K562 (cell line): ENCODE measurements around the gene LRFN4. TPM values are rescaled to one million over a fixed set of nuclear protein-coding genes. Genes with fewer than 3 reads are reported as not detected.

Experiments
- ATAC-seq: fragments of 200-7000 bp; cut with Tn5 transposase; 3 replicates; pipeline ENCODE4 v1.9.1; 2020; ENCODE audit warnings: moderate library complexity
- BruUV-seq: library from RNA; stranded (reverse); fragments of 400-500 nt; replicated peaks from 2 replicates; lab custom pipeline; 2021; lab: Mats Ljungman, UMichigan
- CTCF ChIA-PET: fragments of 300-600 bp; formaldehyde crosslinking; extraction: SDS; loops from one replicate; lab custom pipeline; 2021; ENCODE audit warnings: low intra/inter-chr PET ratio; lab: Yijun Ruan, JAX
- POLR2A ChIA-PET: fragments of 300-600, 350-650 bp; sonication (Branson Sonifier 250); formaldehyde crosslinking; extraction: SDS; loops from one replicate; lab custom pipeline; 2021; ENCODE audit warnings: antibody characterized with exemption, inconsistent platforms; lab: Yijun Ruan, JAX
- DNase-seq, 4 experiments: peaks; one replicate each; pipeline versions ENCODE4 v3.0.0 to v3.0.0-alpha.2; 2011 to 2018; ENCODE audit warnings: low spot score in 3 of 4, mixed read lengths in 3 of 4; ENCODE audit errors: extremely low read depth in 1 of 4
- FAIRE-seq: peaks from 2 replicates; lab custom pipeline; 2011; peaks lifted over from hg19 to GRCh38; lab: Jason Lieb, UNC
- H2AFZ ChIP-seq: 2 replicates; pipeline ENCODE4 v1.6.0; 2011; ENCODE audit warnings: low read depth, low read length, control low read depth, inconsistent platforms
- H3K27ac ChIP-seq: fragments of 200-600 bp; 3 replicates; pipeline ENCODE4 v1.8.0; 2011; ENCODE audit warnings: low read depth, mild to moderate bottlenecking, control low read depth, inconsistent platforms, low read length, moderate library complexity, mixed read lengths; ENCODE audit errors: extremely low read depth
- H3K27me3 ChIP-seq, 2 experiments: fragments of 300-600 bp in 1 of 2; 2 replicates in 1 of 2; 3 replicates in 1 of 2; pipeline versions ENCODE4 v1.6.0 to v1.8.0; 2011; ENCODE audit warnings: inconsistent platforms in 2 of 2, low read length in 2 of 2, mild to moderate bottlenecking in 1 of 2, mixed read lengths in 1 of 2, moderate library complexity in 1 of 2; ENCODE audit not compliant: control insufficient read depth in 2 of 2, insufficient read depth in 2 of 2
- H3K36me3 ChIP-seq: fragments of 300-600 bp; 3 replicates; pipeline ENCODE4 v1.8.0; 2011; ENCODE audit warnings: mild to moderate bottlenecking, low read length, inconsistent platforms; ENCODE audit not compliant: control insufficient read depth, insufficient read depth
- H3K4me1 ChIP-seq, 2 experiments: fragments of 200-600 bp in 1 of 2; replicated peaks in 1 of 2; 2 replicates in 1 of 2; 3 replicates in 1 of 2; pipeline versions ENCODE4 v1.5.1 to v1.8.0; 2011; ENCODE audit warnings: inconsistent platforms in 2 of 2, low read length in 2 of 2, mild to moderate bottlenecking in 1 of 2, mixed read lengths in 1 of 2, moderate library complexity in 1 of 2; ENCODE audit not compliant: control insufficient read depth in 2 of 2, insufficient read depth in 2 of 2
- H3K4me2 ChIP-seq: 2 replicates; pipeline ENCODE4 v1.6.1; 2011; ENCODE audit warnings: low read length, control low read depth, inconsistent platforms, mixed read lengths; ENCODE audit not compliant: insufficient read depth
- H3K4me3 ChIP-seq: fragments of 200-600 bp; sonication (generic), shearing (Covaris generic); 2 replicates; pipeline ENCODE4 v1.5.1; 2016; ENCODE audit warnings: control low read depth, inconsistent platforms
- H3K79me2 ChIP-seq: fragments of 200-600 bp; 3 replicates; pipeline ENCODE4 v1.8.0; 2011; ENCODE audit warnings: low read length, inconsistent platforms; ENCODE audit not compliant: control insufficient read depth, insufficient read depth
- H3K9ac ChIP-seq, 2 experiments: 2 replicates each; pipeline versions ENCODE4 v1.6.0 to v1.6.1; 2011; ENCODE audit warnings: low read depth in 2 of 2, low read length in 2 of 2, control low read depth in 1 of 2, inconsistent platforms in 1 of 2, mild to moderate bottlenecking in 1 of 2, mixed read lengths in 1 of 2; ENCODE audit not compliant: insufficient read depth in 1 of 2
- H3K9me1 ChIP-seq: one replicate; pipeline ENCODE4 v1.6.0; 2011; ENCODE audit warnings: inconsistent platforms, mild to moderate bottlenecking, low read length, moderate library complexity; ENCODE audit not compliant: control insufficient read depth, insufficient read depth
- H3K9me3 ChIP-seq: replicated peaks from 2 replicates; pipeline ENCODE4 v1.5.1; 2011; ENCODE audit warnings: low read depth, low read length, inconsistent platforms; ENCODE audit not compliant: control insufficient read depth, insufficient read depth
- H4K20me1 ChIP-seq: replicated peaks from 2 replicates; pipeline ENCODE4 v1.6.1; 2011; ENCODE audit warnings: low read length, inconsistent platforms, mixed read lengths; ENCODE audit not compliant: control insufficient read depth, insufficient read depth
- CCAR2 ChIP-seq: fragments of 200-400 bp; formaldehyde crosslinking; IDR thresholded peaks from 2 replicates; pipeline ENCODE4 v1.6.1; 2017; ENCODE audit warnings: mild to moderate bottlenecking, low read depth, low read length
- HNRNPH1 ChIP-seq: fragments of 200-400 bp; formaldehyde crosslinking; optimal IDR thresholded peaks from 2 replicates; pipeline ENCODE3; 2017; ENCODE audit warnings: low read depth, mild to moderate bottlenecking, low read length, moderate library complexity
- PHF20 ChIP-seq: fragments of 450-650 bp; IDR thresholded peaks from 2 replicates; pipeline ENCODE4 v1.6.1; 2018; ENCODE audit not compliant: partially characterized antibody
- SAFB ChIP-seq: fragments of 200-400 bp; formaldehyde crosslinking; IDR thresholded peaks from 2 replicates; pipeline ENCODE4 v1.6.1; 2017; ENCODE audit warnings: low read depth, low read length, borderline replicate concordance
- SIN3A ChIP-seq, 2 experiments: fragments of 150-350 bp in 1 of 2; IDR thresholded peaks; 2 replicates each; pipeline ENCODE4 v1.6.1; 2011 to 2016; ENCODE audit warnings: borderline replicate concordance in 2 of 2, low read depth in 2 of 2, low read length in 2 of 2, mild to moderate bottlenecking in 2 of 2, moderate library complexity in 2 of 2; ENCODE audit not compliant: control insufficient read depth in 1 of 2
- ZKSCAN3 ChIP-seq: fragments of 250-450 bp; sonication (Bioruptor Pico); IDR thresholded peaks from 2 replicates; pipeline ENCODE4 v1.4.0; 2020
- ZNF133 ChIP-seq: fragments of 250-450 bp; sonication (Bioruptor Pico); IDR thresholded peaks from 2 replicates; pipeline ENCODE4 v1.4.0; 2020; ENCODE audit warnings: mild to moderate bottlenecking
- WGBS: fragments of 100-300 bp; shearing (Covaris generic); methylation state at CpG from one replicate; pipeline ENCODE4 v1.1.6; 2016; ENCODE audit warnings: low coverage, mixed read lengths; ENCODE audit not compliant: insufficient coverage; ENCODE audit errors: missing lambda C conversion rate; 5-methylcytosine and 5-hydroxymethylcytosine counted together
- in situ Hi-C: fragments of 300-500 bp; cut with MboI; formaldehyde crosslinking; loops from 4 replicates; pipeline ENCODE4 v1.15.0; 2018; ENCODE audit warnings: inconsistent platforms, mixed read lengths
- intact Hi-C: fragments of 100-400 bp; cut with micrococcal nuclease; formaldehyde crosslinking; loops from 2 replicates; pipeline ENCODE4 v1.14.2; 2022
- polyA plus RNA-seq, 8 experiments: library from polyadenylated mRNA; depleted of rRNA in 4 of 8; stranded (reverse) in 5 of 8; unstranded in 3 of 8; fragments of >200 nt; fragmentation: Nextera tagmentation in 2 of 8; fragmentation: Illumina TruSeq in 1 of 8; extraction: Ambion mirVana in 2 of 8; extraction: Trizol in 1 of 8; gene quantifications; 2 replicates each; pipeline versions ENCODE4 v1.2.1 to v1.2.3, GENCODE V29; 2011 to 2014; ENCODE audit warnings: inconsistent platforms in 1 of 8, missing spikeins in 1 of 8
- total RNA-seq, 7 experiments: library from RNA; depleted of rRNA in 6 of 7; stranded (reverse); fragments of >200 nt in 6 of 7; fragmentation: Illumina TruSeq in 2 of 7; extraction: Trizol in 2 of 7; gene quantifications; 2 replicates each; pipeline versions ENCODE4 v1.2.1 to v1.2.3, GENCODE V29; 2011 to 2021; ENCODE audit warnings: low replicate concordance in 1 of 7
- TF ChIP-seq, protein P1 (sequence below): fragments of 450-650 bp; formaldehyde crosslinking; IDR thresholded peaks from 2 replicates; pipeline ENCODE4 v1.4.0; 2022; ENCODE audit warnings: missing genetic modification characterization
- TF ChIP-seq, protein P2 (sequence below): fragments of 250-450 bp; sonication (Bioruptor Pico); IDR thresholded peaks from 2 replicates; pipeline ENCODE4 v1.4.0; 2020
- TF ChIP-seq, protein P3 (sequence below): sonication (generic); formaldehyde crosslinking; IDR thresholded peaks from 2 replicates; pipeline ENCODE4 v1.8.1; 2022; ENCODE audit warnings: missing genetic modification reagents

LRFN4 gene
- total and polyA plus RNA-seq, 9 of the 15 experiments (the other 6 are each of a cell fraction or from before 2014, with no cell fraction given) = 0.10 to 60.1 (median 6.7) TPM

DNA sequence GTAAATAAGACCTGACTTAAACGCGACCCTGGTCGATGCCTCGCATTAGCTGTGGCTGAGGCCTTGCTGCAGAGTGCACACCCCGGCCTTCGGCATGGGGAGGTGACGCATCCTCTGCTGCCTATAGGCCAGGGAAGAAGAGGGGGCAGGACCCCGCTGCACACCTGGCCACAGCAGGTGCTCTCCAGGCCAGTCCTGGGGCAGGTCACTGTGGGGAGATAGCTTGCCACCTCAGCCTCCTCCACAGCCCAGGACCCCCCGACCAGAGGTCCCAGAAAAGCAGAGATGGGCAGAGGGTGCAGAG lies 12.7 kb downstream of the LRFN4 start:
- CTCF ChIA-PET = no interaction called here
- Histone ChIP-seq H3K36me3 (peaks cover 20% of the 10 kb centered on the region; the same call in 2 of the 3 replicates), H3K27me3 (no peaks in the 10 kb centered on the region), H3K9me1 (no peaks in the 10 kb centered on the region), H2AFZ (0 out of 2 replicates have a peak overlapping the region, but pooled peaks have one; percentile 79), H3K4me3 (no peak overlapping the region), H3K9ac (no peak overlapping the region), H3K9me3 (no peaks in the 10 kb centered on the region), H3K27ac (0 out of 3 replicates have a peak overlapping the region, but pooled peaks have one; percentile 45), H3K4me1 (peaks cover 10 to 56% of the 10 kb centered on the region in 2 experiments; a peak in 4 of 5 replicates), H3K4me2 (no peak overlapping the region), H4K20me1 (no peaks in the 10 kb centered on the region), H3K79me2 (no peaks in the 10 kb centered on the region)
- BruUV-seq = no TSS peak
- no peak for ATAC-seq
- POLR2A ChIA-PET = no interaction called here
- TF ChIP-seq, protein P1, sequence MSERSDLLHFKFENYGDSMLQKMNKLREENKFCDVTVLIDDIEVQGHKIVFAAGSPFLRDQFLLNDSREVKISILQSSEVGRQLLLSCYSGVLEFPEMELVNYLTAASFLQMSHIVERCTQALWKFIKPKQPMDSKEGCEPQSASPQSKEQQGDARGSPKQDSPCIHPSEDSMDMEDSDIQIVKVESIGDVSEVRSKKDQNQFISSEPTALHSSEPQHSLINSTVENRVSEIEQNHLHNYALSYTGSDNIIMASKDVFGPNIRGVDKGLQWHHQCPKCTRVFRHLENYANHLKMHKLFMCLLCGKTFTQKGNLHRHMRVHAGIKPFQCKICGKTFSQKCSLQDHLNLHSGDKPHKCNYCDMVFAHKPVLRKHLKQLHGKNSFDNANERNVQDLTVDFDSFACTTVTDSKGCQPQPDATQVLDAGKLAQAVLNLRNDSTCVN (CRISPR knock-in tag) = no peak
- no peak for FAIRE-seq
- DNase-seq = no peak
- WGBS = 92% methylated on average over 7 of the region's 9 CpGs
- intact Hi-C loops = no loop called here
- in situ Hi-C loops = no loop called here

DNA sequence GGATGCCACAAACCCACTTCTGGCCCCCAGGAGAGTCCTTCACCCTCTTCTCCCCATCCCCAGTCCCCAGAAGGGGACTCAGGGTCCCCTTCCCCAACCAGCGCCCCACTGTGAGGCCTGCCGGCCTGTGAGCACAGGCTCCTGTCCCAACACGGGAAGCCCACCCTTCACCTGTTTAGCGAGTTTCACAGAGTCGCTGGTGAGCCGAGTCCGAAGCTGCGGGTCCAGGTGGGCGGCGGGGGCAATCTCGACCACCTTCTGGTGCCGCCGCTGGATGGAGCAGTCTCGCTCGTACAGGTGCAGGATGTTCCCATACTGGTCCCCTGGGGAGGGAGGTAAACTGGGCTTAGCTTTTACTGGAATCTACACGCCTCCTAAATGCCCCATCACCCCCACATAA lies 13.3 kb downstream of the LRFN4 start:
- ChIA-PET CTCF (no interaction called here), POLR2A (interaction anchor here (0.6 to 1.0 kb wide), 7 partner anchors 12 to 523 kb away, joined by 3 to 4 read pairs (median 3); partner anchors contain the start of gene B4GAT1)
- no peak for FAIRE-seq
- DNase-seq = no peak
- ATAC-seq = no peak
- in situ Hi-C loops (no loop called here), intact Hi-C loops (no loop called here)
- Histone ChIP-seq H3K27me3 (no peaks in the 10 kb centered on the region), H3K27ac (no peak overlapping the region), H3K4me3 (no peak overlapping the region), H3K79me2 (no peaks in the 10 kb centered on the region), H3K9me3 (no peaks in the 10 kb centered on the region), H3K9me1 (no peaks in the 10 kb centered on the region), H3K4me1 (peaks cover 10 to 52% of the 10 kb centered on the region in 2 experiments; a peak in 4 of 5 replicates), H3K9ac (0 out of 4 replicates have a peak overlapping the region, but pooled peaks of 1 of the 2 experiments have one; percentile 0), H3K36me3 (peaks cover 20% of the 10 kb centered on the region; the same call in 2 of the 3 replicates), H2AFZ (no peak overlapping the region), H3K4me2 (no peak overlapping the region), H4K20me1 (no peaks in the 10 kb centered on the region)
- 92% methylated on average over 14 of the region's 16 CpGs for WGBS
- no TSS peak for BruUV-seq
- no peak for TF ChIP-seq SIN3A (IDR thresholded peaks at IDR 0.05; ENCODE audit: borderline replicate concordance in 2 of 2, control insufficient read depth in 1 of 2, low read depth in 2 of 2, low read length in 2 of 2)
- no peak for TF ChIP-seq PHF20
- TF ChIP-seq HNRNPH1 = no peak
- TF ChIP-seq, protein P1 (CRISPR knock-in tag) = no peak
- no peak for TF ChIP-seq SAFB
- no peak for TF ChIP-seq ZNF133
- TF ChIP-seq, protein P2, sequence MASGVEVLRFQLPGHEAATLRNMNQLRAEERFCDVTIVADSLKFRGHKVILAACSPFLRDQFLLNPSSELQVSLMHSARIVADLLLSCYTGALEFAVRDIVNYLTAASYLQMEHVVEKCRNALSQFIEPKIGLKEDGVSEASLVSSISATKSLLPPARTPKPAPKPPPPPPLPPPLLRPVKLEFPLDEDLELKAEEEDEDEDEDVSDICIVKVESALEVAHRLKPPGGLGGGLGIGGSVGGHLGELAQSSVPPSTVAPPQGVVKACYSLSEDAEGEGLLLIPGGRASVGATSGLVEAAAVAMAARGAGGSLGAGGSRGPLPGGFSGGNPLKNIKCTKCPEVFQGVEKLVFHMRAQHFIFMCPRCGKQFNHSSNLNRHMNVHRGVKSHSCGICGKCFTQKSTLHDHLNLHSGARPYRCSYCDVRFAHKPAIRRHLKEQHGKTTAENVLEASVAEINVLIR (CRISPR knock-in tag) = no peak
- TF ChIP-seq ZKSCAN3 (CRISPR knock-in tag) = no peak
- TF ChIP-seq CCAR2 = no peak
- TF ChIP-seq, protein P3, sequence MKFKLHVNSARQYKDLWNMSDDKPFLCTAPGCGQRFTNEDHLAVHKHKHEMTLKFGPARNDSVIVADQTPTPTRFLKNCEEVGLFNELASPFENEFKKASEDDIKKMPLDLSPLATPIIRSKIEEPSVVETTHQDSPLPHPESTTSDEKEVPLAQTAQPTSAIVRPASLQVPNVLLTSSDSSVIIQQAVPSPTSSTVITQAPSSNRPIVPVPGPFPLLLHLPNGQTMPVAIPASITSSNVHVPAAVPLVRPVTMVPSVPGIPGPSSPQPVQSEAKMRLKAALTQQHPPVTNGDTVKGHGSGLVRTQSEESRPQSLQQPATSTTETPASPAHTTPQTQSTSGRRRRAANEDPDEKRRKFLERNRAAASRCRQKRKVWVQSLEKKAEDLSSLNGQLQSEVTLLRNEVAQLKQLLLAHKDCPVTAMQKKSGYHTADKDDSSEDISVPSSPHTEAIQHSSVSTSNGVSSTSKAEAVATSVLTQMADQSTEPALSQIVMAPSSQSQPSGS (CRISPR knock-in tag) = no peak
